Natural killer cell treated with Interleukin-12 subunit alpha and Interleukin-12 subunit beta and Interleukin-15 and Interleukin-18, amount 100 ng/mL, for 72 hours (primary cell): ENCODE data around the gene RABGEF1. TPM values are rescaled to one million over a fixed set of nuclear protein-coding genes. Genes with fewer than 3 reads are reported as not detected.
"Not testable (repeated sequence)": the region's sequence is repeated elsewhere in the genome, so short reads cannot be mapped to it uniquely, and the experiment has no call there.

Experiments used
- ATAC-seq, 2 donors: fragments of 150-1000 bp; cut with Tn5 transposase in 1 of 2; sonication (Bioruptor Pico), chemical (Tn5 transposase) in 1 of 2; 2 replicates each; pipeline ENCODE4 v1.10.0; 2021
- DNase-seq: peaks from one replicate; pipeline ENCODE4 v3.0.0; 2022; ENCODE audit warnings: low spot score
- H3K27ac Mint-ChIP-seq, 2 donors: 1 replicate in 1 of 2; 2 replicates in 1 of 2; pipeline ENCODE4 v1.8.0; 2022; ENCODE audit warnings: mixed read lengths in 2 of 2, mild to moderate bottlenecking in 1 of 2, moderate library complexity in 1 of 2
- H3K27me3 Mint-ChIP-seq, 2 donors: 1 replicate in 1 of 2; 2 replicates in 1 of 2; pipeline ENCODE4 v1.8.0; 2022; ENCODE audit warnings: mixed read lengths in 2 of 2
- H3K36me3 Mint-ChIP-seq: one replicate; pipeline ENCODE4 v1.8.0; 2022; ENCODE audit warnings: mixed read lengths
- H3K4me1 Mint-ChIP-seq, 2 donors: 1 replicate in 1 of 2; 2 replicates in 1 of 2; pipeline ENCODE4 v1.8.0; 2022; ENCODE audit warnings: low read depth in 2 of 2, mixed read lengths in 2 of 2, mild to moderate bottlenecking in 1 of 2
- H3K4me3 Mint-ChIP-seq: one replicate; pipeline ENCODE4 v1.8.0; 2022; ENCODE audit warnings: mixed read lengths
- H3K9me3 Mint-ChIP-seq: 2 replicates; pipeline ENCODE4 v1.8.0; 2022; ENCODE audit warnings: mixed read lengths
- total RNA-seq, 2 donors: library from RNA; stranded (reverse); gene quantifications; one replicate each; pipeline ENCODE4 v1.2.3, GENCODE V29; 2022

The RABGEF1 gene
- 10 to 100 TPM; 33.2 to 44.8 TPM for total RNA-seq

DNA sequence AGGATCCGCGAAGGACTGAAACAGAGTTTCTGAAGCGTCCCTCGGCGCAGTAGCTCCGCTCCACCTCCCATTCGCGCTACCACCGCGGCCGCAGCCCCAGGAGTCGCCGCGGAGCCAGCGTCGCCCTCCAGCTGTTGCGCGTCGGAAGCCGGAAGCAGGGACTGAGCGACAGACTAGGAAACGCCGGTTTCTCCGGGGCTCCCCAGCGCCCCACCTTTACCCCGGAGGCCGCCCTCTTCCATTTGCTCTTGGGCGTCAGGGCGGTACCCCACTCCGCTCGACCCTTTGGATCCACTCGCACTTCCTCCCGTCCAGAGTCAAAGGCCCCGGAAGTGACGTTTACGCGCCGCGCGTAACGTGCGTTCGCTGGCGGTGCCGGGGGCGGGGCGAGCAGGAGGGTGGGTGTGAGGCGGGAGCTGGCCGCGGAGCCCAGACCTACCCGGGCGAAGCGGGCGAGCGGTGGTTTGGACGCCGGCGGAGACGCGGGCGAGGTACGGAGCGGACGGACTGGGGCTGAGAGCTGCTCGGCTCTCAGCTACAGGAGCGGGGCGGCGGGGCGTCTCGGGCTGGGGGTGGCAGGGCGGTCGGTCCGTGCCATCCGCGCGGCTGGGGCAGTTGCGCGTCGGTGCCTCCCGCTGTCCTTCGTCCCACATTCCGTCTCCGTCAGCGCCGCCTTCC is at the start of gene RABGEF1:
RABGEF1 (plus strand) TSS at position 432 of the 678 bp plus-strand sequence. CDS start 31,167 bp downstream, outside the sequence.
- H3K4me3 Mint-ChIP-seq = peak within 1 kb of the TSS; percentile 93
- peaks cover 11 to 21% of the 10 kb centered on the region in 2 donors for H3K4me1 Mint-ChIP-seq
- DNase-seq = peak; percentile 98
- peaks cover 4% of the 10 kb centered on the region for H3K9me3 Mint-ChIP-seq
- peak; percentile 94 to 97 for ATAC-seq
- peaks cover 12% of the 10 kb centered on the region for H3K36me3 Mint-ChIP-seq
- H3K27ac Mint-ChIP-seq = peak within 1 kb of the TSS; percentile 95 to 98
- no peaks in the 10 kb centered on the region for H3K27me3 Mint-ChIP-seq

DNA sequence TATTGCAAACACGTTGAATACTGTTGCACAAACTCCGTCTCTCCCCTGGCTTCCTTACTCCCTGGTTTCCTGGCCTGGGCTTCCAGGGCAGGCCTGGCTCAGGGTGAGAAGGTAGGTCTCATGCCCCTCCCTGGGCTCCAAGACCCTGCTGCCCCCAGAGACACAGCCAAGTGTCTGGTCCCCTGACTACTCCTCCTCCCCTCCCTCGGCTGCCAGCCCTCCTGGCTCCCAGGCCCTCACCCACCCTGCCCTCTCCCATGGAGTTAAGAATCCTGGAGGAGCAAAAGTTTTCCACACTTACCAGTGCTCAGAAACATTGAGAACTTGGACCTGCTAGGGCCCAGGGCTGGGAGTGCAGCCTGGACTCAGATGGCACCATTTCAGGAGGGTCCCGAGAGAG is 47.2 kb upstream of the RABGEF1 start:
- Mint-ChIP-seq H3K4me3 (no peak overlapping the region), H3K27me3 (no peaks in the 10 kb centered on the region), H3K27ac (no peak overlapping the region), H3K9me3 (peaks cover 2% of the 10 kb centered on the region), H3K4me1 (peaks cover 0 to 4% of the 10 kb centered on the region in 2 donors), H3K36me3 (peaks cover under 1% of the 10 kb centered on the region)
- DNase-seq = no peak
- no peak for ATAC-seq

DNA sequence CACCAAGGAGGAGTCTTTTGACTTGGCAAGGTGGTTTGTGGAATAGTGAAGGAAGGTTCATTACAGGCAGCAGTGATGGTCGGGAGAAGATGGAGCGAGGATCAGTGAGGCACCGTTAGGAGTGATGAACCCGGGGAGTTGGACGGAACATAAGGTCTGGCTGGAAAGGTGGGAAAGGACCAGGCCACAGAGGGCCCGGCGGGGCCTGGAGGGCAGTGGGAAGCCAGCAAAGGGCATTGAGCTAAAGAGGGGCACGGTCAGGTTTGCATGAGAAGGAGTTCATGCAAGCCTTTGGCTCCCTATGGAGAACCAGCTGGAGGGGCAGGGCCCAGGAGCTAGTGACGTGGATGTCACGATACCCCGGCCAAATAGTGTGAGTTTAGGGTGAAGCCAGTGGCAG is 46.2 kb upstream of the RABGEF1 start:
- no peak overlapping the region for H3K27ac Mint-ChIP-seq
- no peaks in the 10 kb centered on the region for H3K9me3 Mint-ChIP-seq
- ATAC-seq (no peak), DNase-seq (no peak)
- H3K36me3 Mint-ChIP-seq = no peaks in the 10 kb centered on the region
- H3K27me3 Mint-ChIP-seq = no peaks in the 10 kb centered on the region
- peaks cover 0 to 4% of the 10 kb centered on the region in 2 donors for H3K4me1 Mint-ChIP-seq
- no peak overlapping the region for H3K4me3 Mint-ChIP-seq

DNA sequence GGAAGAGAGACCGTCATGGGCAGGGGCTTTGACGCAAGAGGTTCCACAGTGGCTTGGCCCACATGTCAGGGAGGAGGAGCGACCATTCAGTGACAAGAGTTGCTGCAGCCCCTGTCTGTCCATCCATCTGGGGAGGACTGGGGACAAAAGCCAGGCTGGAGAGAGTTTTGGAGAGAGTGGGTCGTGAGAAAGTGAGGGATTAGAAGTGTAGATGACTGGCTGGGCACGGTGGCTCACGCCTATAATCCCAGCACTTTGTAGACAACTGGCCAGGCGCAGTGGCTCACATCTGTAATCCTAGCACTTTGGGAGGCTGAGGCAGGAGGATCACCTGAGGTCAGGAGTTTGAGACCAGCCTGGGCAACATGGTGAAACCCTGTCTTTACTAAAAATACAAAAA is 45.1 kb upstream of the RABGEF1 start:
- DNase-seq, H3K36me3 Mint-ChIP-seq, H3K4me3 Mint-ChIP-seq, H3K27me3 Mint-ChIP-seq, H3K9me3 Mint-ChIP-seq, H3K4me1 Mint-ChIP-seq, ATAC-seq, H3K27ac Mint-ChIP-seq: not testable (repeated sequence)

DNA sequence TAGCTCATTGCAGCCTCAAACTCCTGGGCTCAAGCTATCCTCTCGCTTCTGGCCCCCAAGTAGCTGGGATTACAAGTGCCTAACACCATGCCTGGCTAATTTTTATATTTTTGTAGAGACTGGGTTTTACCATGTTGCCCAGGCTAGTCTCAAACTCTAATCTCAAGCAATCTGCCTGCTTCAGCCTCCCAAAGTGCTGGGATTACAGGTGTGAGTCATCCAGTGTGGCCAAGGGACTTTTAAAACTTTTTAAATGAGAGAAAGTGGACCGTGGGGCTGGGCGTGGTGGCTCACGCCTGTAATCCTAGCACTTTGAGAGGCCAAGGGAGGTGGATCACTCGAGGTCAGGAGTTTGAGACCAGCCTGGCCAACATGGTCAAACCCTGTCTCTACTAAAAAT is 44.4 kb upstream of the RABGEF1 start:
- ATAC-seq, H3K27me3 Mint-ChIP-seq, H3K4me3 Mint-ChIP-seq, DNase-seq, H3K9me3 Mint-ChIP-seq, H3K36me3 Mint-ChIP-seq, H3K4me1 Mint-ChIP-seq, H3K27ac Mint-ChIP-seq: not testable (repeated sequence)

DNA sequence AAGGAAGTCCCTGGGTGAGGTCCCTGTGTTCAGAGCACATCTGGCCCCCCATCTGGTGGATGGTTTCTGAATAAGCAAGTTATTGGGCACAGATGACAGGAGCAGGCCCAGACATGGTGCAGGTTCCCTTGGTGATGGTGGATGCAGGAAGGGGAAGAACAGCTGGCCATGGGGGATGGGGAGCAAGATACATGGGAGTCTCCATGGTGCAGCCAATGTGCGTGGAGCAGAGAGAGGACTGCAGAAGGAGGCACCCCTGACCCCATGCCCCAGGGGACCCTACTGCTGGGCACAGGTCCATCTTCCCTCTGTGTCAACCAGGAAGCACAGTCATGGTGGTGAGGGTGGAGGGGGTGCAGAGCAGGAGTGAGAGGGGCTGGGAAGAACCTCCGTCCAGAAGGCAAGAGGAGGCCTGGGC is 43.8 kb upstream of the RABGEF1 start:
- Mint-ChIP-seq H3K36me3 (no peaks in the 10 kb centered on the region), H3K4me1 (peaks cover 0 to 4% of the 10 kb centered on the region in 2 donors), H3K27ac (no peak overlapping the region), H3K27me3 (no peaks in the 10 kb centered on the region), H3K9me3 (no peaks in the 10 kb centered on the region), H3K4me3 (no peak overlapping the region)
- DNase-seq (no peak), ATAC-seq (peak in 1 of 2 donors; percentile 21)

DNA sequence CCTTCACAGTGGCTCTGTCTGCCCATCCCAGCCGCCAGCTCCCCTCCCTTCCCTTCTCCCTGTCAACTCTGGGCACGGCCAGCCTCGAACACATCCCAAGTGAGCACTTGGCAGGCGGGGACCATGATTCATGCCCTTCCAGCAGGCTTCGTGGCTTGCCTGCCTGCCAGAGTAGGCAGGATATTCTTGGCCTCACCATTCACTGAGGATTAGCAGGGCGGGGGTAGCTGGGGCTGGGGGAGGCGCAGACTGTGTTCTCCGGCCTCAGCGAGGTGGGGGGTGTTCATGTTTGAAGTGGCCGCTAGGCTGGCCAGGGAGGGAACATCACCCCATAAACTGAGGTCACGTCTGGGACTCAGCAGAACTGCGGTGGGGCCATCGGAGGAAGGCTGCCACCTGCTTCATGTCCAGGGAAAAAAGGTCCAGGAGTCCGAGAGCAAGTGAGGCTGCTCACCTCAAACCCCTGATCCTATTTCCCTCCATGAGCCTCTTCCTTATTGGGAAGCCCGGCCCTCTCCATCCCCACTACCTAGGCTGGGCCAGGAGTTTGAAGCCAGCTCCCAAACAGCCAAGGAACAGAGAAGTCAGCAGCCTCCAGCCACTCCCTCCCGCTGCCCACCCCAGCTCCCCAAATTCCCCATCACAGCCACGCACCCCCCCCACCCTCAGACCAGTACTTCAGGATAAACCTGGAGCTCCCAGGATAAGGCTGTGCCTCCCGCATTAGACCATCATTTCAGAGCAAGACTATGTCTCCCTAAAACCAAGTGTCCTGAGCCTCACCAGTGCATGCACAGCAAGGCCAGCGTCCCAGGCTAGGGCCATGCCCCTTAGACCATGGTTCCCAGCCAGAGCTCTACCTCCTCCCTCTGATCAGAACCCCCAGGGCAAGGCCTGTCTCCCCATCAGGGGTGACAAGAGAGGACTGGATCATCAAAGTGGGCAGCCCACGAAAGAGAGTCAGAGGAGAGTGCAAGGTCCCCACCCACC is 42.8 kb upstream of the RABGEF1 start:
- Mint-ChIP-seq H3K9me3 (no peaks in the 10 kb centered on the region), H3K27me3 (no peaks in the 10 kb centered on the region), H3K27ac (no peak overlapping the region), H3K4me3 (no peak overlapping the region), H3K4me1 (peaks cover 0 to 4% of the 10 kb centered on the region in 2 donors), H3K36me3 (no peaks in the 10 kb centered on the region)
- no peak for DNase-seq
- ATAC-seq = peak in 1 of 2 donors; percentile 40

DNA sequence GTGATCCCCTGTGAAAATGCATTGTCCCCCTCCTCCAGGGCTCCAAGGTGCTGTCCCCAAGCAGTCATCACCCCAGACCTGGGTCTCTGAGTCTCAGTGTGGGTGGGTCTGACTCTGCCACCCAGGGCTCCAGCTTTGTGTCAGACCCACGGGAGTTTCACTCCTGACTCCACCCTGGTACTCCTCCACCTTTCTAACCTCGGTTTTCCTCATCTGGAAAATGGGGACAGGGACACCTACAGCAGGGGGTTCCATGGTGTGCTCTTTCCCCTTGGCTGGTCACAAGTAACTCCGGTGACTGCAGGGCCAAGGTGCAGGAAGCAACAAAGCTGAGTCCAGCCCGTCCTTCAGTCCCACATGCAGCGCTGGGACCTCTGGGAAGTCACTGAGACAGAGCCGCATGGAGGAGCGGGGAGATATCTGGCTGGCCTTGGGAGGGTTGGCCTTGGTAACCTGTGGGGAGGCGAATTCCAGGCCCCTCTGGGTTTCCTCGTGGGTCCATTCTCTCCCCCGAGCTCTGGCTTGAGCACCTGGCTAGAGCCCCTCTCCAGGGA is 41.8 kb upstream of the RABGEF1 start:
- no peak overlapping the region for H3K27ac Mint-ChIP-seq
- no peak for DNase-seq
- ATAC-seq = no peak
- H3K27me3 Mint-ChIP-seq = no peaks in the 10 kb centered on the region
- no peaks in the 10 kb centered on the region for H3K36me3 Mint-ChIP-seq
- H3K4me3 Mint-ChIP-seq = no peak overlapping the region
- peaks cover 0 to 4% of the 10 kb centered on the region in 2 donors for H3K4me1 Mint-ChIP-seq
- no peaks in the 10 kb centered on the region for H3K9me3 Mint-ChIP-seq

DNA sequence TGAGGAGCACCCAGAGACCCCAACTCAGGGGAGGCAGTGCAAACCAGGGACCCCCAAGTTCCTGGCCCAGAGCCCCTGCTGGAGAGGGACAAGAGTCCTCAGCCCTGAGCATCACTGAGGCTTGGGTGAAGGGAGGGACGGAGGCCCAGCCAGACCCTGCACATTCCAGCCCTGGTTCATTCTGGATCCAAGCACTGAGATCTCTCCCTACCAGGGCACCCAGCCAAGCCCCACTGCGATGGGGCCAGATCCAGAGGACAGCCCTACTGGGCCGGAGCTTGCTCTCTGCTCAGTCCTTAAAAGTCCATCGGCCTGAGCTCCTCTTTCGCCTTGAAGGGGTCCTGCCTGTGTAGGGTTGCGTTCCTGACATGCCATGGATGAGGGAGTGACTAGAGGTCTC is 40.5 kb upstream of the RABGEF1 start:
- Mint-ChIP-seq H3K9me3 (no peaks in the 10 kb centered on the region), H3K4me1 (no peaks in the 10 kb centered on the region), H3K27me3 (no peaks in the 10 kb centered on the region), H3K27ac (no peak overlapping the region), H3K4me3 (no peak overlapping the region), H3K36me3 (no peaks in the 10 kb centered on the region)
- DNase-seq (no peak), ATAC-seq (peak in 1 of 2 donors; percentile 25)

DNA sequence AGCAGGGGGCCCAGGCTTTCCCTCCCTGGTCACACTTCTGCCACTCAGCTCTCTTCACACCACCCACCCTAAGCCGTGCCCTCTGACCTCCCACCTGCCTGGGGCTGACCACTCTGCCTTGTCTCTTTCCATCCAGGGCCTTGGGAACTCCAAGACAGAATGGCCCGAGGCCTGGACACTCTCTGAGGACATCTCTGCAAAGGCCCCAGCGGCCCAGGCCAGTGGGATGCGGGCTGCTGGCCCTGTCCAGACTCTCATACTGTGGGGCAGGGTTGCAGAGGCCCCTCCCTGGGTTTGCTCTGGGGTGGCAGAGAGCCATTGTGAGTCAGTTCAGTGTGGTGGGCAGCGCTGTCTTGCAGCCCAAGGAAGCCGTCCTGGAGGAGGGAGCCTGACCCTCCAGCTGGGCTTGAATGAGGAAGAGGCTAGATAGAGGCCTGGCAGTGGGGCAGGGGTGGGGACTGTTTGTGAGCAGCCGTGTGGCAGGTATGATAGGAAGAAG is 39.9 kb upstream of the RABGEF1 start:
- ATAC-seq (no peak), DNase-seq (no peak)
- H3K27me3 Mint-ChIP-seq = no peaks in the 10 kb centered on the region
- no peaks in the 10 kb centered on the region for H3K36me3 Mint-ChIP-seq
- H3K27ac Mint-ChIP-seq = no peak overlapping the region
- no peak overlapping the region for H3K4me3 Mint-ChIP-seq
- H3K4me1 Mint-ChIP-seq = no peaks in the 10 kb centered on the region
- H3K9me3 Mint-ChIP-seq = no peaks in the 10 kb centered on the region

DNA sequence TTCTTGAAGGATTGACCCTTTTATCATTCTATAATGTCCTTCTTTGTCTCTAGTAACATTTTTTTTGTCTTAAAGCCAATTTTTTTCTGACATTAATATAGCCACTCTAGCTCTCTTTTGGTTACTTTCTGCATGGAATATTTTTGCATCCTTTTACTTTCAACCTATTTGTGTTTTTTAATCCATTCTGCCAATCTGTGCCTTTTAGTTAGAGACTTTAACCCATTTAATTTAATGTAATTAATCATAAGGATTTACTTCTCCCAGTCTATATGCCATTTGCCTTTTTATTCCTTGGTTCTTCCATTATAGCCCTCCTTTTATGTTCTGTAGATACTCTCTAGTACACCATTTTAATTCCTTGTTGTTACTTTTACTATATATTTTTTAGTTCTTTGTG is 32.7 kb upstream of the RABGEF1 start:
- Mint-ChIP-seq H3K36me3 (no peaks in the 10 kb centered on the region), H3K9me3 (no peaks in the 10 kb centered on the region), H3K4me3 (no peak overlapping the region), H3K4me1 (no peaks in the 10 kb centered on the region), H3K27ac (no peak overlapping the region), H3K27me3 (no peaks in the 10 kb centered on the region)
- no peak for ATAC-seq
- DNase-seq = no peak

DNA sequence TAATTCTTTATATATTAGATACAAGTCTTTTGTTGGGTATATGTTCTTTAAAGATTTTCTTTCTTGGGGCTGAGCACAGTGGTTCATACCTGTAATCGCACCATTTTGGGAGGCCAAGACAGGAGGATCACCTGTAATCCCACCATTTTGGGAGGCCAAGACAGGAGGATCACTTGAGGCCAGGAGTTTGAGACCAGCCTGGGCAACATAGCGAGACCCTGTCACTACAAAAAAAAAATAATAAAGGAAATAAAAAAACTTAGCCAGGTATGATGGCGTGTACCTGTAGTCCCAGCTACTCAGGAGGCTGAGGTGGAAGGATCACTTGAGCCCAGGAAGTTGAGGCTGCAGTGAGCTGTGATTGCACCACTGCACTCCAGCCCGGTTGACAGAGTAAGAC is 29.8 kb upstream of the RABGEF1 start:
- not testable (repeated sequence) for H3K4me1 Mint-ChIP-seq, H3K27me3 Mint-ChIP-seq, DNase-seq, ATAC-seq, H3K27ac Mint-ChIP-seq, H3K9me3 Mint-ChIP-seq, H3K4me3 Mint-ChIP-seq
- peaks cover 23% of the 10 kb centered on the region for H3K36me3 Mint-ChIP-seq

DNA sequence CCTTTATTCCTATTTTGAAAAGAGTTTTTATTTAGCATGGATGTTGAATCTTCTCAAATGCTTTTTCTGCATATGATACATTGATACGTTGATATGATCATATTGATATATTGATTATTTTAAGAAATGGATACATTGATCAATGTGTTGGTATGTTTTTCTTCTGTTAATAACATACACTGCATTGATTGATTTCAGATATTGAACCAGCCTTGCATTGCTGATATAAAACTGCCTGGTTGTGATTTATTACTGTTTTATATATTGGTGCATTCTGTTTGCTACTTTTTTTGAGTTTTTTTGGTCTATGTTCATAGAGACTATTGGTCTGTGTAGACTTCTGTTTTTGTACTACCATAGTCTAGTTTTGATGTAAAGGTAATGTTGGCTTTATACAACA is 26.8 kb upstream of the RABGEF1 start:
- no peak for ATAC-seq

DNA sequence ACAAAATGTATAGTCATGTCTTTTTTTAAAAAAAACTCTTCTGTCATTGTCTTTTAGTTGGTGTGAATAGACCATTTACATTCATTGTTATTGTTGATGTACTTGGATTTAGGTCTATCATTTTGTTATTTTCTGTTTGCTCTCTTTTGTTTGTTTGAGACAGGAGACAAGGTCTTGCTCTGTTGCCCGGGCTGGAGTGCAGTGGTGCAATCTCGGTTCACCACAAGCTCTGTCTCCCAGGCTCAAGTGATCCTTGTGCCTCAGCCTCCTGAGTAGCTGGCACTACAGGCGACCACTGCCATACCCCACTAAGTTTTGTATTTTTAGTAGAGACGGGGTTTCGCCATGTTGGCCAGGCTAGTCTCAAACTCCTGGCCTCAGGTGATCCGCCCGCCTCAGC is 23.9 kb upstream of the RABGEF1 start:
- not testable (repeated sequence) for H3K27ac Mint-ChIP-seq, H3K4me3 Mint-ChIP-seq, H3K4me1 Mint-ChIP-seq, ATAC-seq, H3K9me3 Mint-ChIP-seq, DNase-seq, H3K27me3 Mint-ChIP-seq
- H3K36me3 Mint-ChIP-seq = peaks cover 23% of the 10 kb centered on the region

More for the DNA sequence above, 26.8 kb upstream of the RABGEF1 start:
- DNase-seq = no peak
- H3K36me3 Mint-ChIP-seq = peaks cover 23% of the 10 kb centered on the region
- peaks cover 5% of the 10 kb centered on the region for H3K9me3 Mint-ChIP-seq
- no peak overlapping the region for H3K4me3 Mint-ChIP-seq
- H3K27me3 Mint-ChIP-seq = no peaks in the 10 kb centered on the region
- peaks cover 0 to under 1% of the 10 kb centered on the region in 2 donors for H3K4me1 Mint-ChIP-seq
- H3K27ac Mint-ChIP-seq = no peak overlapping the region
